Fibroblast of mammary gland (primary cell): ENCODE data around the gene TSHB.

Experiments used
- DNase-seq: peaks from one replicate; pipeline ENCODE4 v3.0.0-alpha.2; 2010; ENCODE audit warnings: low read depth
- H3K4me3 ChIP-seq: 2 replicates; pipeline ENCODE4 v1.5.1; 2011; ENCODE audit warnings: low read depth, mild to moderate bottlenecking, low read length, moderate library complexity; ENCODE audit not compliant: control insufficient read depth
- TF ChIP-seq, protein P1 (sequence below): conservative IDR thresholded peaks from 2 replicates; pipeline ENCODE4 v1.5.1; 2011; ENCODE audit warnings: low read depth, low read length, inconsistent platforms; ENCODE audit not compliant: control insufficient read depth, insufficient read depth

Gene TSHB

DNA sequence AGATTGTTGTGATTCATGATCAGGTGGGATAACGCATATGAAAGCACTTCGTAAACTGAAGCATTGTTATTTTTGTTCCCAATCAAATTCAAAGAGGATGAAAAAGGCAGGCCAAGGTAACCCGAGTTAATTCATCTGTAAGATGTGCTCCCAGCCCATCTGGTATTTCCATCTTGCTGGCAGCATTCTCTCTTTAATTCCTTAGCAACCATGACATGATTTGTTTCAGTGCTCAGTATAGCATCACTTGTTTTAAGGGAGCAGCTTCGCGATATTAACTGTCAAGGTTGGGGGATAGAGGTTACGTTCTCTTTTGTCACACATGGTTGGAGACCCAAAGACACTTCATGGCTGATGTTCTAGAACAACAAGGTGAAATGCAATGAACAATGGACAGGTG, 53.3 kb downstream of the TSHB start:
- TF ChIP-seq, protein P1, sequence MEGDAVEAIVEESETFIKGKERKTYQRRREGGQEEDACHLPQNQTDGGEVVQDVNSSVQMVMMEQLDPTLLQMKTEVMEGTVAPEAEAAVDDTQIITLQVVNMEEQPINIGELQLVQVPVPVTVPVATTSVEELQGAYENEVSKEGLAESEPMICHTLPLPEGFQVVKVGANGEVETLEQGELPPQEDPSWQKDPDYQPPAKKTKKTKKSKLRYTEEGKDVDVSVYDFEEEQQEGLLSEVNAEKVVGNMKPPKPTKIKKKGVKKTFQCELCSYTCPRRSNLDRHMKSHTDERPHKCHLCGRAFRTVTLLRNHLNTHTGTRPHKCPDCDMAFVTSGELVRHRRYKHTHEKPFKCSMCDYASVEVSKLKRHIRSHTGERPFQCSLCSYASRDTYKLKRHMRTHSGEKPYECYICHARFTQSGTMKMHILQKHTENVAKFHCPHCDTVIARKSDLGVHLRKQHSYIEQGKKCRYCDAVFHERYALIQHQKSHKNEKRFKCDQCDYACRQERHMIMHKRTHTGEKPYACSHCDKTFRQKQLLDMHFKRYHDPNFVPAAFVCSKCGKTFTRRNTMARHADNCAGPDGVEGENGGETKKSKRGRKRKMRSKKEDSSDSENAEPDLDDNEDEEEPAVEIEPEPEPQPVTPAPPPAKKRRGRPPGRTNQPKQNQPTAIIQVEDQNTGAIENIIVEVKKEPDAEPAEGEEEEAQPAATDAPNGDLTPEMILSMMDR: no peak
- DNase-seq: no peak

More for the DNA sequence above, 53.3 kb downstream of the TSHB start:
- no peak overlapping the region for H3K4me3 ChIP-seq
